Pons (tissue), 1 donor: ENCODE measurements around the gene IRX3.
A peak's percentile ranks its signal among the peaks of the same experiment; 100 is the strongest.

Source experiments
- DNase-seq: peaks from one replicate; pipeline ENCODE4 v3.0.0-alpha.2; 2016; ENCODE audit warnings: low spot score

IRX3 gene

GRCh38 chr16:54286366-54287130 lies at the start of gene IRX3:
IRX3 (minus strand) TSS chr16:54286787; CDS start chr16:54286050, 737 bp downstream.
- peak; percentile 40 for DNase-seq

GRCh38 chr16:54335230-54335629 lies 48.6 kb upstream of the IRX3 start:
- DNase-seq: no peak

GRCh38 chr16:54334208-54334607 lies 47.6 kb upstream of the IRX3 start:
- no peak for DNase-seq

GRCh38 chr16:54331241-54332002 lies 44.8 kb upstream of the IRX3 start:
- no peak for DNase-seq

- DNase-seq: no peak
These were observed 41.0 kb upstream of the IRX3 start for GRCh38 chr16:54327609-54328008.

- DNase-seq: no peak
These were observed 39.7 kb upstream of the IRX3 start for GRCh38 chr16:54326266-54326662.

GRCh38 chr16:54325616-54326265 lies 39.2 kb upstream of the IRX3 start:
- no peak for DNase-seq

- no peak for DNase-seq
These were observed 38.1 kb upstream of the IRX3 start for GRCh38 chr16:54324716-54325115.

- DNase-seq: no peak
These were observed 34.2 kb upstream of the IRX3 start for GRCh38 chr16:54320697-54321340.

GRCh38 chr16:54318941-54319340 lies 32.4 kb upstream of the IRX3 start:
- no peak for DNase-seq

- DNase-seq: no peak
These were observed 30.6 kb upstream of the IRX3 start for GRCh38 chr16:54317101-54317611.

- no peak for DNase-seq
These were observed 29.7 kb upstream of the IRX3 start for GRCh38 chr16:54316095-54316889.

GRCh38 chr16:54313789-54314188 lies 27.2 kb upstream of the IRX3 start:
- DNase-seq: no peak

- no peak for DNase-seq
These were observed 26.0 kb upstream of the IRX3 start for GRCh38 chr16:54312502-54312991.

GRCh38 chr16:54309341-54309740 lies 22.8 kb upstream of the IRX3 start:
- DNase-seq: no peak

GRCh38 chr16:54305080-54305479 lies 18.5 kb upstream of the IRX3 start:
- DNase-seq: no peak

GRCh38 chr16:54303613-54304012 lies 17.0 kb upstream of the IRX3 start:
- no peak for DNase-seq

- DNase-seq: no peak
These were observed 10.6 kb upstream of the IRX3 start for GRCh38 chr16:54297154-54297553.

- no peak for DNase-seq
These were observed 10.0 kb upstream of the IRX3 start for GRCh38 chr16:54296543-54296942.

GRCh38 chr16:54291656-54292487 lies 5.3 kb upstream of the IRX3 start:
- no peak for DNase-seq
